Stimulated activated CD4-positive, alpha-beta T cell treated with anti-CD3 and anti-CD28 coated beads, Interleukin-1b, Interleukin-23, amount 100 ng/mL, for 4 hours (primary cell): Measurements from ENCODE around the gene APEH.

Experiments
- DNase-seq, 2 donors: peaks; one replicate each; pipeline ENCODE4 v3.0.0-alpha.2; 2020; ENCODE audit warnings: low read depth in 2 of 2

APEH gene

GRCh38 chr3:49713336-49714105, 39.4 kb downstream of the APEH start:
- no peak for DNase-seq

DNA sequence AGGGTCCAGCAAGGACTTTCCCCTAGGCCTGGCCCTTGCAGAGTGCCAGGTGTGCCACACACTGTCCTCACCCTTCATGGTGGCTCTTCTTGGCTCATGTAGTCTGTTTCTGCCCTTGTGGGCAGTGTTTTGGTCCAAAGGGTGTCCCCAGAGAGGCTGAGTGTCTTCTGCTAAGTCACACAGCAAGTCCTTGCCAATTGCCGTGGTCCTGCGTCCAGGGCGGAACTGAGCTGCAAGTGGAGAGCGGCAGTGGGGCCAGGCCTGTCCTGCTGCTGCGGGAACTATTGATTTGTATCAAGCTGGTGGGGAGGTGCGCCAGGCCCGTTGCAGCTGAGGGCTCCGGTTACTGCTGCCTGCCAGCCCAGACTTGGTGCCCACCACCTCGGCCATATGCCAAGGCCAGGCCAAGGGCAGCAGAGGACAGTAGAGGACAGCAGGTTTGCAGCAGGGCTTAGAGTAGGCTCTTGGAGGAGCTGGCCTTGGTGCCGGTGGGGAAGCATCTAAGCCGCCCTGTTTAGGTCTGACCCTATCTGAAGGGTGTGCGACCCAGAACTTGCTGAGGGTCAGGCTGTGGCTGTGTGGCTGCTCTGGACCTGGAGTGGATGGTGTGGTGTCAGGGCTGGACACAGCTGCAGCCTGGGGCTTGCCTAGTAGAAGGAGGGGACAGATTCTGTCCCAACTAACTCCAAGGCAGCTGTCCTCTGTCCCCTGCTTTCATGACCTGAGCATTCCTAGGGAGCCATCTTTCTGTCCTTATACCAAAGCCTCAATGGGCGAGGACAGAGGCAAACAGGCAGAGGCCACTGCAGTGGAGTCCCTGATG, 40.8 kb downstream of the APEH start:
- DNase-seq, result no peak

DNA sequence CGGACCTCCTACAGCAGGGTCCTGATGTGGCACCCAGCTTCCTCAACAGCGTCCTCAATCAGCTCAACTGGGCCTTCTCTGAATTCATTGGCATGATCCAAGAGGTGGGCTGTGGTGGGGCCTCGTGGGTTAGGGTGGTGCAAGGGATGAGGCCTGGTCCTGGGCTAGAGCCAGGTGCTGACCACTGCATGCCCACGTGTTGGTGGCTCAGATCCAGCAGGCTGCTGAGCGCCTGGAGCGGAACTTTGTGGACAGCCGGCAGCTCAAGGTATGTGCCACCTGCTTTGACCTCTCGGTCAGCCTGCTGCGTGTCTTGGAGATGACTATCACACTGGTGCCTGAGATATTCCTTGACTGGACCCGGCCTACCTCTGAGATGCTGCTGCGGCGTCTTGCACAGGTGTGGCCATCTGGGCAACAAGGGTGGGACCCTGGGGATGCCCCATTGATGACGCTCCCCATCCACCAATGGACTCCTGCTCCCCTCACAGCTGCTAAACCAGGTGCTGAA, 41.5 kb downstream of the APEH start:
- no peak for DNase-seq

DNA sequence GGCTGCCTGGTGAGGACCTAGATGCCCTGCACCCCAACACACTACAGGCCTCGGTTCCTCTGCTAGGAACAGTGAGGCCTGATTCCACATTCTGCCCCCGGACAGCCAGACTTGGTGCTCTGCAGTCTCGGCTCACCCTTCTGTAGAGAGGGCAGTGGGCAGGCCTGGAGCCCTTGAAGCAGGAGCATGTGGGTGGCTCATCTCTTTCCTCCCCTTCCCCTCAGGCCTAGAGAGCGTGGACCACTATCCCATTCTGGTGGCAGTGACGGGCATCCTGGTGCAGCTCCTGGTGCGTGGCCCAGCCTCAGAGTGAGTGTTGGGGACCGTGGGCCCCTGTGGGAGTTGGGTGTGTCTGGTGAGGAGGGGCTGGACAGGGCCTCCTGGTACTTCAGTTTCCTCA, 42.0 kb downstream of the APEH start:
- no peak for DNase-seq

DNA sequence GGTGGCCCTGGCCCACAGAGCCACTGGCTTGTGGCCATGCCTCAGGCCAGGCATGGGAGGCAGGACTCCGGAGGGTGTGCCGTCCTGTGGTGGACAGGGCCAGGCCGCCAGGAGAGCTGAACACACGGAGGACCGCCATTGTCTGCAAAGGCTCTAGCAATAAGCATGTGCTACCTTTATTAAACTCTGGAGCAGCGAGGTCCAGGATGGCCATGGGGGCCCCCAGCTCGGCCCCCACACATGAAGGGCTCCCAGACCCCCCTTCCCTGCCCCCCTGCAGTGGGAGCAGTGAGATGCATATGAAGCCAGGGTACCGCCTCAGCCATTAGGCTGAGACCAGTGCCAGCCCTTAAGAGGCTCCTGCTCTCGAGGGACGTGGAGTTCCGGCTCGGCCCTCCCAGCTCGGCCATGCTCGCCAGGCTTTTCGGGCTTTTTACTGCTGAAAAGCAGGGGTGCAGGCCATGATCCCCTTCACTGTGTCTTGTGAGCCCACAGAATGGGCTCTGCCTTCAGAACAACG, 42.6 kb downstream of the APEH start:
- DNase-seq, result no peak

DNA sequence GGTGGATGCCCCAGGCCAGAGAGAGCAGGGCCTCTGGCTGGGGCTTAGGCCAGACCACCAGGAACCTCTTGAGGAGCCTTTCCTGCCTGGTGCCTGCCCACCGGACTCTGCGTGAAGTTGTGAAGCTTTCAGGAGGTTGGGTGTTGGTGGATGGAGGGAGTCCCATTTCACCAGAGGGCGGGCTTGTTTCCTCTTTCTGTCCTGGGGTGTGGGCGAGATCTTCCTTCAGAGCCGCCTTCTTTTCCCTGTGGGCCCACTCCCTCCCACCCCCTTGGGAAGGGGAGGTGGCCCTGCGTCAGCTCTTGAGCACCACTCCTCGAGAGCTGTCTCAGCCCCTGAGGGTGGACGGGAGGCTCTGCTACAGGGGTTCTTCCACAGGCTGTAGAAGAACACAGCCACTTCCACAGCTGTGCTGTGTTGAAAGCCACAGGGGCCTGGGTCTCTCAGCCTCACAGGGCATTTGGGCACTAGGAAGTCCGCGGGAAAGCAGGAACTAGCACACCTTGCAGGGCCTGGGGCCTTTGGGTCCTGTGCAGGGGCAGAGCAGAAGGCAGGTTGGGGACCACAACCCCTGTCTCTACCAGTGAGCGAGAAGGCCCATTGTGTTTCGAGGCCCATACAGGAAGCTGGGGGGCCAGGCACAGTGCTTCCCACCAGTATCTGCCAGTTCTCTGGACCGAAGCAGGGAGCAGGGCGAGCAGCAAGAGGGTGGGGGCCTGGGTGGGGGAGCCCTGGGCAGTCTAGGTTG, 43.2 kb downstream of the APEH start:
- DNase-seq, result no peak

DNA sequence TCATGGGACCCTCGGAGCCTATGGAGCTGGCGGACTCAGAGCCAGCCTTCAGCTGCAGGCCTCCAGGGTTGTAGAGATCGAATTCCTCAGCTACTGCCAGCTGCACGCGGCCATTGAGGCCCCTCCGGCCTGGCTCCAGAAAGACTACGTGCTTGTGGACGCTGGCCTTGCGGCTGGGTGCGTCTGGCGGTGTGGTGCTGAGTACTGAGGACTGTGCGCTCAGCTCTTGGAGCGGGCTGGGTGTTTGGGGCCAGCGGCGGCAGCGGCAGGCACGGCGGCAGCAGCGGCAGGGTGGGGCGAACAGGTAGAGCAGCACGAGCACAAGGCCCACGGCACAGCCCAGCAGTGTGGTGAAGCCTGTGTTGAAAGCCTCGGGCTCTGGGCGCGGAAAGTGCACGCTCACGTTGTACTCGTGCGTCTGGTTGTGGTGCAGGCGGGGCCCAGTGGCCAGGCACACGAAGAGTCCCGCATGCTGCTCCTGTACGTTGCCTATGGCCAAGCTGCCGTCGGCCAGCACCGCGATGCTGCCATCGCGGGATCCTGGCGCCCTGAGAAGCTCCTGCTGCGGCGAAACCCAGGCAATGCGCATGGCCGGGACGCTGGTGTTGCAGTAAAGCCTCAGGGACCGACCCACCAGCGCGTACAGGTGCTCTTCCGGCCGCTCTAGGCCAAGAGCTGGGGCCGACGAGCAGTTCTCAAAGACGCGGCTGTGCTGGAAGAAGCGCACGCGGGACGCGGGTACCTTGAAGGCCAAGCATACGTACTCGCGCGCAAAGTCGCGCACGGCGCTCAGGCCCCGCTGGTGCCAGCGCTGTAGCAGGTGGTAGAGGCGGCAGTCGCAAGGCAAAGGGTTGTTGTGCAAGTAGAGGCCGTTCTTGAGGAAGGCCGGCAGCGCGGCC, 44.1 kb downstream of the APEH start:
- DNase-seq, result no peak

GRCh38 chr3:49718858-49719213, 44.7 kb downstream of the APEH start:
- peak in 1 of 2 donors; percentile 25 for DNase-seq

GRCh38 chr3:49719214-49719884, 45.2 kb downstream of the APEH start, which contains the start of gene AMIGO3:
Gene AMIGO3 (minus strand): TSS chr3:49719684. CDS start chr3:49719465, 219 bp downstream.
- DNase-seq, result peak; percentile 73 to 89

- DNase-seq, result no peak
These were observed 46.9 kb downstream of the APEH start for GRCh38 chr3:49720855-49721595.

GRCh38 chr3:49721596-49721895, 47.4 kb downstream of the APEH start:
- no peak for DNase-seq

DNA sequence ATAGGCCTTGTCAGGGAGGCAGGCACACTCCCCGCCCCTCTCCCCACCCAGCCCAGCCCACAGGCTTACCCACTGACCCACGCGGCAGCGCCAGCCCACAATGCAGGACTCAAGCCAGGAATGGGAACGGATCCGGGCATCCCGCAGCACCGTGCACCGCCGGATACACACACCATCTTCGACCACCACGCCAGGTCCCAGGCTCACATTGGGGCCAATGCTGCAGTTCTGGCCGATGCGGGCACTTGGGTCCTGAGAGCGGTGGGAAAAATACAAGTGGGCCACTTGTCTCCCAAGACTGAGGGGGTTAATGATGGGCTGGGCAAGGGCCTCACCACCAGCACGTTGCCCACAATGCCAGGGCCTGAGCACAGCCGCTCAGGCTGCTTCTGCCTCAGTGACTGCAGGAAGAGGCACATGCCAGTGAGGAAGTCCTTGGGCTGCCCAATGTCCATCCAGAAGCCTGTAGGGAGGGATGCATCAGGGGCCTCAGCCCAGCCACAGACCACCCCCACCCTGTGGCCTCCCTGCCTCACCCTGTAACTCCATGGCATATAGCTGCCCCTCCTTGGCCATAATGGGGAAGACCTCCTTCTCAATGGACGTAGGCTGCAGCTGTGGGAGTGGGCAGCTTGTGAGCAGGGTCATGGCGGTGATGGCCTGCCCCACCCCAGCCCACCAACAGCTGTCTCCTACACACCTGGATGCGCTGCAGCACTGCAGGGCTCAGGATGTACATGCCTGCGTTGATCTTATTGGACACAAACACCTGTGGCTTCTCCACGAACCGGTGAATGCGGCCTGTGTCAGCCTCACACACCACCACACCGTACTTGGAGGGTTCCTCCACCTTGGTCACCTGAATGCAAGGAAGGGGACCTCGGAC, 48.0 kb downstream of the APEH start:
- DNase-seq, result no peak

- no peak for DNase-seq
These were observed 48.7 kb downstream of the APEH start for GRCh38 chr3:49722896-49723295.

GRCh38 chr3:49723296-49723627, 49.1 kb downstream of the APEH start:
- peak; percentile 28 to 39 for DNase-seq

DNA sequence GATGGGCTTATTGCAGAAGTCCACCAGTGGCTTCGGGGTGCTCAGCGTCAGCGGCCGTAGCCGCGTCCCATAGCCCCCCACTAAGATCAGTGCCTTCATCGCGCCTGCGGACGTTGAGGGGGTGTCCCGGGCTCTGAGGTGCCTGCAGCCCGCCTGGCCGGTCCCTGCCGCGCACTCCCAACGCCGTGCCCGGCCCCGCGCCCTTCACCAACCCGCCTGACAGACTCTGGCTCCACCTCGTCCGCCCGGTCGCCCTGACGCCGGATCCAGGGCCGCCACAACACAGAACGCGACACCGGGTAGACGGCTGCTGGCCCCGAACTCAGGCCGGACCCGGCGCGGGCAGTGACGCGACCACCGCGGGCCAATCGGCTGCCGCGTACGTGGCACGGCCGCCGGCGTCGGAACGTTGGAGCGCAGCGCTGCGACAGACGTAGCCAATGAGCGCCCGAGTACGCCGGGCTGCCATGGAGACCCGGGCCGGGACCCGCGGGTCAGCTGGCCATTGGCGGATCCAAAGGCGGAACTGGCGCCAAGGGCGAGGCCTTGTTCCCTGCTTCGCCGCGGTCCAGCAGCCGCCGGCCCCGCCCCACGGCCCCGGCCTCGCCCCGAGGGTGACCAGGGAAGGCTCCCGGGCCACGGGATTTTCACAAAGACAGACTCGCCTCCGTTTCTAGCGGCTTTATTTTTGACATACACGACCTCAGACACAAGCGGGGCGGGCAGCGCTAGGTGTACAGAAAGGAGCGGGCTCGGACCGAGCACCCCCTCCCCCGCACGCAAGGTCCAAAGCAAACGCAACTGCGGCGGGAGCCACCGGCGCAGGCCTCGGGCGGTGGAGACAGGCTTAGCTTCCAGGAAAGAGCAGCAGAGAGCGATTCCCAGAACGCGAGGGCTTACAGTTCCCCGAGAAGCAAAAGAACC, 49.7 kb downstream of the APEH start, which contains the start of gene GMPPB:
Gene GMPPB, minus strand, starts transcription at position 324 of the 924 bp plus-strand sequence. Its CDS starts 225 bp downstream, at position 99.
- peak; percentile 80 to 89 for DNase-seq

DNA sequence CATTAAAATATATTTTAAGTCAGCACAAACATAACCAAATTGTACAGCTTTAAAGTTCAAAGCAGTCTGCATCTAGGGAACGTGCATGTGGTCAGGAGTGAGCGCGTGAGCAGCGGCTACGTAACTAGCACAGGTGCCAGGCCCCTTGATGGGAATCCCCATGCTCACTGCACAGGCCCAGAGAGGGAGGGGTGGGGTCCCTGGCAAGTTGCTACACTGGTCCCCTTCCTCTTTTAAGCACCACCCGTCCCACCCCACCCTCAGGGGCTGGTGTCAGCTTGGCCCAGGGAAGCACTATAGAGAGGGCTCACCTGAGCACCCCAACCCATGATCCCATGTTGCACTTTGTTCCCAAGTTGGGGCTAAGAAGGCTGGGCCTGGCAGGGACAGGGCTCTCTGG, 50.4 kb downstream of the APEH start:
- DNase-seq, result no peak

GRCh38 chr3:49725906-49726681, 51.9 kb downstream of the APEH start:
- DNase-seq, result no peak
